HG03108 (cell line): Measurements from ENCODE around the gene MIEN1.
"Not testable (repeated sequence)": the region's sequence is repeated elsewhere in the genome, so short reads cannot be mapped to it uniquely, and the experiment has no call there.

Experiments used
- ATAC-seq: cut with Tn5 transposase; IDR thresholded peaks from one replicate; pipeline ENCODE4 v1.9.1; 2021; ENCODE audit warnings: moderate library complexity; ENCODE audit not compliant: unreplicated experiment

The MIEN1 gene

GRCh38 chr17:39742126-39742855 is 12.0 kb upstream of the MIEN1 start:
- no peak for ATAC-seq

GRCh38 chr17:39740357-39741111 is 10.2 kb upstream of the MIEN1 start:
- no peak for ATAC-seq

- ATAC-seq = no peak
Observed at GRCh38 chr17:39739885-39740356, 9.6 kb upstream of the MIEN1 start.

DNA sequence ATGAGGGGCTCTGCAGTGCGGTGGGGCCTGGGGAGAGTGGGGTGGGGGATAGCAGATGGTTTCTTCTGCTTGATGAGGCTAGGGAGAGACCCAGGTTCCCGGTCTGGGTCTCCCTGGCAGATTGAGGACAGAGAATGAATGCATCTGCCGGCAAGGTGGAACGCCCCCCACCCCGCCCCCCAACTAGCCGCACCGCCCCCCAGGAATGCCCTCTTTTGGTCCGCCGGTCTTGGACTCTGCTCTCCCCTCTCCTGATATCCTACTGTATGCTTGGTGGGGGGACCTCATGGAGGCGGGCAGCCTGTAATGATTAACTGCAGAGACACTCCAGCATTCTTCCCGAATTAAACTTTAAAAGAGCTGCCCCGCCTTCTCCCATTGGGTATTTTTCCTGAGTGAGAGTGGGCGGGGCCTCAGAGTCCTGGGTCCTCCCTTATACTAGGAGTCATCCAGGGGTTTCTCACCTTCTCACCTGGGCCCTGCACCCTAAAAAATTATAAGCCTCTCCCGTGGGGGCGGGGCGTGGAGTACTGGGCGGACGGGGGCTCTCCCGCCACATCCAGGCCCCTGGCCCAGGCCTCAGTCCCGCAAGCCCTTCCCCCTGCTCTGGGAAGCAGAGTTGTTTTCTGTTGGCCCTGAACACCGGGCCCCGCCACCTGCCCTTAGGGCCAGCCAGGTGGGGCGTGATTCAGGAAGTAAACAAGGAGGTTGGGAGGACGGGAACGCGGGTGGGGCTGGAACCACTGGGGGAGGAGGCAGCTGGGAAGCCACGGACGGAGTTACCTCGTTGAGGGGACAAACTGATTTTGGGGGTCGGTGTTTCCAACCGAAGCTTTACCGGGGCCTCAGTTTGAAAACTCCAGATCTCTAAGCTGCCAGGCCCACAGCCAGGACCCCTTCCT is 8.9 kb upstream of the MIEN1 start:
- ATAC-seq = no peak

GRCh38 chr17:39738568-39738901 is 8.2 kb upstream of the MIEN1 start:
- no peak for ATAC-seq

DNA sequence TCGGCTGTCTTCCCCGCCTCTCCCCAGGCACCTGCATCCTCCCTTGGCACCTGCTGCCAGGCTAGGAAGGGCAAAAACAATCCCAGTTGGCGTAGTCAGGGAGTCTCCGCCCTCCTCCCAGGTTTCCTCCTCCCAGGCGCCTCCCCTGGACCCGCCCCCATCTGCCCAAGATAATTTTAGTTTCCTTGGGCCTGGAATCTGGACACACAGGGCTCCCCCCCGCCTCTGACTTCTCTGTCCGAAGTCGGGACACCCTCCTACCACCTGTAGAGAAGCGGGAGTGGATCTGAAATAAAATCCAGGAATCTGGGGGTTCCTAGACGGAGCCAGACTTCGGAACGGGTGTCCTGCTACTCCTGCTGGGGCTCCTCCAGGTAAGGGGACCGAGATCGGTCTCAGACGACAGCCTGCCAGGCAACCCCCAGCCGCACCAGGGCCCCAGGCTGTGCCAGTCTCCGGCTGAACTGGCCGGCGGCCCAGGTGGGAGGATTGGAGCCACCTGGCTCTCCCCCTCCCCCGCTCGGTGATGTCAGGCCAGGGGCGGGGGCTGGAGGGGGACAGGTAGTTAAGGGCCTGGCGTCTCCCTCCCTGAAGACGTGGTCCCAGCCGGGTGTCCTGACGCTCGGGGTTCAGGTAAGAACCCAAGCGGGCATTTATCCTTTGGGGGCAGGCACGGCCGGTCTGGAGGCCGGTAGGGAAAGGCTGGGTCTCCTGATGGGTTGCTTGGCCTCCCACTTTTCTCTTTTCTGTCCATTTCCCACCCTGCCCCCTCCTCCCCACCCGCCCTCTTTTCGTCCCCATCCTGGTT is 7.6 kb upstream of the MIEN1 start, which contains the start of gene GRB7:
Gene GRB7, plus strand, starts transcription at position 179 of the 808 bp plus-strand sequence. CDS start 4,364 bp downstream, outside the sequence.
- no peak for ATAC-seq

DNA sequence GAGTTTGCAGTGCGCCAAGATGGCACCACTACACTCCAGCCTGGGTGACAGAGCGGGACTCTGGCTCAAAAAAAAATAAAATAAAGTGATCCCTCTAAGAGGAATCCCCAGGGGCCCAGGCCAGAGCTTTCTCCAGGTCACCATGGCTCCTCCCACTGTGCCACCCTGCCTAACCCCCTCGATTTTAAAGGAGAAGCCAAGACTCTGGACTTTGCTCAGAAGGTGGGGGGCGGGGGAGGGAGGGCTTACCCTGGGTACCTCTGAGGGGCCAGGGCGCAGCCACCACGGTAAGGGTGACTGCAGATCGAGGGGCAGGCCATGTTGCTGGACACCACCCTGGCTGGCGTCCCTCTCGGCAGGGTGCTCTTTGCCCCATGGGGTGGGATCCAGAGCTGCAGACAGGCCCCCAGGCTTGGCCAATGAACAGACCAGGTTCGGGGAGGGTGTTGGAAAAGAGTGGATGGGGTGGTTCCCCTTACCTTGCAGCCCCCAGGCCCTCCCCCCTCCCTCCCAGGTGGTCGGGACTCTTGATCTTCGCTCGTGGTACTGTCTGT is 7.0 kb upstream of the MIEN1 start:
- ATAC-seq = no peak

GRCh38 chr17:39736319-39737165 is 6.2 kb upstream of the MIEN1 start:
- no peak for ATAC-seq

GRCh38 chr17:39735882-39736281 is 5.5 kb upstream of the MIEN1 start:
- ATAC-seq = no peak

DNA sequence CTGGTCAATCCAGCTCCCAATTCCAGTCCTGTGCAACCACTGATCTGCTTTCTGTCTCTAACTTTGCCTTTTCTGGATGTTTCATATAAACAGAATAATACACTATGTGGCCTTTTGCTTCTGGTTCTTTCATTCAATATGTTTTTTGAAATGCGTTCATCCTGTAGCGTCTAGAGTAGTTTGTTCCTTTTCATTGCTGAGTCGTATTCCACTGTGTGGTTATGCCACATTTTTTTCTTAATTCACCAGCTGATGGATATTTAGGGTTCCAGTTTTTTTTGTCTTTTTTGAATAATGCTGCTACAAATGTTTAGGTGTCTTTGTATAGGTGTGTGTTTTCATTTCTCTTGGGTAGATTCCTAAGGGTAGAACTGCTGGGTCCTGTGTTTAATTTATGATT is 2.3 kb upstream of the MIEN1 start:
- no peak for ATAC-seq

- no peak for ATAC-seq
Observed at GRCh38 chr17:39729280-39729851, 966 bp downstream of the MIEN1 start.

- no peak for ATAC-seq
Observed at GRCh38 chr17:39727556-39727955, 2.8 kb downstream of the MIEN1 start.

DNA sequence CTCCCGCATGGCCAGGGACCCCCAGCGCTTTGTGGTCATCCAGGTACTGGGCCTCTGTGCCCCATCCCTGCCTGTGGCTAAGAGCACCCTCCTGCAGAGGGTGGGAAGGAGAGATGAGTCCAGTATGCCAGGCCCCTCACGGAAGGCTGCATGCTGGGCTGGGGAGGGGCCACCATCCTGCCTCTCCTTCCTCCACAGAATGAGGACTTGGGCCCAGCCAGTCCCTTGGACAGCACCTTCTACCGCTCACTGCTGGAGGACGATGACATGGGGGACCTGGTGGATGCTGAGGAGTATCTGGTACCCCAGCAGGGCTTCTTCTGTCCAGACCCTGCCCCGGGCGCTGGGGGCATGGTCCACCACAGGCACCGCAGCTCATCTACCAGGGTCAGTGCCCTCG is 3.7 kb downstream of the MIEN1 start:
- no peak for ATAC-seq

DNA sequence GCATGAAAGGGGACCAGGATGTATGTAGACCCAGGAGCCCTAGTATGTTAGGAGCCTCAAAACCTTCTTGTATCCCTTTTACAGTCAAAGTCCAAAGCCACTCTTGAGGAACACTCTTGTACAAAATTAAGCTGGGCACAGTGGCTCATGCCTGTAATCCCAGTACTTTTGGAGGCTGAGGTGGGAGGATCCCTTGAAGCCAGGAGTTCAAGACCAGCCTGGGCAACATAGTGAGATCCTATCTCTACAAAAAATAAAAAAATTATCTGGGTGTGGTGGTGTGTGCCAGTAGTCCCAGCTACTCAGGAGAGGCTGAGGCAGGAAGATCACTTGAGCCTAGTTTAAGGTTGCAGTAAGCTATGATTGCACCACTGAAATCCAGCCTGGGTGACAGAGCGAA is 4.4 kb downstream of the MIEN1 start:
- not testable (repeated sequence) for ATAC-seq

GRCh38 chr17:39724731-39725130 is 5.6 kb downstream of the MIEN1 start:
- ATAC-seq = no peak

GRCh38 chr17:39722965-39723848 is 7.1 kb downstream of the MIEN1 start:
- ATAC-seq = no peak

- no peak for ATAC-seq
Observed at GRCh38 chr17:39722104-39722503, 8.2 kb downstream of the MIEN1 start.
